Measurements from ENCODE around the gene KLK8. TPM values are rescaled to one million over a fixed set of nuclear protein-coding genes. Genes with fewer than 3 reads are reported as not detected.
"Not testable (repeated sequence)": the region's sequence is repeated elsewhere in the genome, so short reads cannot be mapped to it uniquely, and the experiment has no call there.

KLK8 gene
- total RNA-seq, 4 donors from 2014 or later, result 19.7 to 126 (median 87.2) TPM

DNA sequence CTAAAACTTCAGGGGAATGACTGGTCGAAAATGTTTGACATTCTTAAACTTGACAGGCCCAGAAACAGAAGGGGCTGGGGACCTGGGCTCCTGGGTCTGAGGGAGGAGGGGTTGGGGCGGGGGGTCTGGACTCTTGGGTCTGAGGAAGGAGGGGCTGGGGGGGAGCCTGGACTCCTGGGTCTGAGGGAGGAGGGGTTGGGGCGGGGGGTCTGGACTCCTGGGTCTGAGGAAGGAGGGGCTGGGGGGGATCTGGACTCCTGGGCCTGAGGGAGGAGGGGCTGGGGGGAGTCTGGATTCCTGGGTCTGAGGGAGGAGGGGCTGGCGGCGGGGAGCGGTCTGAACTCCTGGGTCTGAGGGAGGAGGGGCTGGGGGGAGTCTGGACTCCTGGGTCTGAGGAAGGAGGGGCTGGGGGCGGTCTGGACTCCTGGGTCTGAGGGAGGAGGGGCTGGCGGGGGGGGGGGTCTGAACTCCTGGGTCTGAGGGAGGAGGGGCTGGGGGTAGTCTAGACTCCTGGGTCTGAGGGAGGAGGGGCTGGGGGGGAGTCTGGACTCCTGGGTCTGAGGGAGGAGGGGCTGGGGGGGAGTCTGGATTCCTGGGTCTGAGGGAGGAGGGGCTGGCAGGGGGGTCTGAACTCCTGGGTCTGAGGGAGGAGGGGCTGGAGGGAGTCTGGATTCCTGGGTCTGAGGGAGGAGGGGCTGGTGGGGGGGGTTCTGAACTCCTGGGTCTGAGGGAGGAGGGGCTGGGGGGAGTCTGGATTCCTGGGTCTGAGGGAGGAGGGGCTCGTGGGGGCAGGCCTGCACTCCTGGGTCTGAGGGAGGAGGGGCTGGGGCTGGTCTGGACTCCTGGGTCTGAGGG, 26.5 kb downstream of the KLK8 start:
- peaks cover 15% of the 10 kb centered on the region for H3K27me3 ChIP-seq
- 41% methylated on average over 3 of the region's 9 CpGs for WGBS
- H3K4me3 ChIP-seq, result no peak overlapping the region
- H3K27ac ChIP-seq, result no peak overlapping the region
- H3K4me1 ChIP-seq, result peaks cover 18% of the 10 kb centered on the region
- TF ChIP-seq POLR2AphosphoS5 (IDR thresholded peaks at IDR 0.05) (no peak), EP300 (IDR thresholded peaks at IDR 0.05) (no peak), POLR2A (IDR thresholded peaks at IDR 0.05) (no peak)
- TF ChIP-seq, protein P1, sequence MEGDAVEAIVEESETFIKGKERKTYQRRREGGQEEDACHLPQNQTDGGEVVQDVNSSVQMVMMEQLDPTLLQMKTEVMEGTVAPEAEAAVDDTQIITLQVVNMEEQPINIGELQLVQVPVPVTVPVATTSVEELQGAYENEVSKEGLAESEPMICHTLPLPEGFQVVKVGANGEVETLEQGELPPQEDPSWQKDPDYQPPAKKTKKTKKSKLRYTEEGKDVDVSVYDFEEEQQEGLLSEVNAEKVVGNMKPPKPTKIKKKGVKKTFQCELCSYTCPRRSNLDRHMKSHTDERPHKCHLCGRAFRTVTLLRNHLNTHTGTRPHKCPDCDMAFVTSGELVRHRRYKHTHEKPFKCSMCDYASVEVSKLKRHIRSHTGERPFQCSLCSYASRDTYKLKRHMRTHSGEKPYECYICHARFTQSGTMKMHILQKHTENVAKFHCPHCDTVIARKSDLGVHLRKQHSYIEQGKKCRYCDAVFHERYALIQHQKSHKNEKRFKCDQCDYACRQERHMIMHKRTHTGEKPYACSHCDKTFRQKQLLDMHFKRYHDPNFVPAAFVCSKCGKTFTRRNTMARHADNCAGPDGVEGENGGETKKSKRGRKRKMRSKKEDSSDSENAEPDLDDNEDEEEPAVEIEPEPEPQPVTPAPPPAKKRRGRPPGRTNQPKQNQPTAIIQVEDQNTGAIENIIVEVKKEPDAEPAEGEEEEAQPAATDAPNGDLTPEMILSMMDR (IDR thresholded peaks at IDR 0.05), result no peak
- H3K9me3 ChIP-seq, result no peaks in the 10 kb centered on the region
- H3K36me3 ChIP-seq, result no peaks in the 10 kb centered on the region
- DNase-seq (ENCODE audit: low spot score in 2 of 2), result no peak

DNA sequence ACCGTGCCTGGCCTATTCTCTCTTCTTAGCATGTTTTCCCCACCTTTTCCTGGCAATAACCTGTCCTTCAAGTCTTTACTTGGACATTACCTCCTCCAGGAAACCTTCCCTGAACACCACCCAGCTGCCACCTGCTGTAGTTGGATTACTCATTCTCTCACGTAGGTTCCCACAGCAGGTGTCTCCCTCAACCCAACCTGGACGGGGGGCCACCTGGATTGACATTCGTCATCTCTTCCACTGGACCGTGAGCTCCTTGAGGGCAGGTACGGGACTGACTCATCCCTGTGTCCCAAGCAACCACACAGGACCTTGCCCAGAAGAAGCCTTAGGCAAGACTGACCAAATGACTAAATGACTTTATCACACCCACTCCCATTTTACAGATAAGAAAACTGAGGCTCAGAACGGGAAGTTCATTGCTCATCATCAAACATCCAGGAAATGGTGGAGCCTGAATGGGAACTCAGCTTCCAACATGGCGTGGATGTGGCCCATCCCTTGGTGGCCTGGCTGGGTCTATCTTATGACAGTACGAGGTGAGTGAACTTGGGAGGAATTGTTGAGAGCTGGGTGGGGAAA, 28.5 kb downstream of the KLK8 start:
- Histone ChIP-seq H3K27ac (no peak overlapping the region), H3K27me3 (peaks cover 22% of the 10 kb centered on the region), H3K4me1 (peaks cover 17% of the 10 kb centered on the region), H3K9me3 (no peaks in the 10 kb centered on the region), H3K36me3 (no peaks in the 10 kb centered on the region), H3K4me3 (no peak overlapping the region)
- WGBS, result 68% methylated on average over 9 of the region's 9 CpGs
- no peak for TF ChIP-seq POLR2A (IDR thresholded peaks at IDR 0.05)
- no peak for TF ChIP-seq POLR2AphosphoS5 (IDR thresholded peaks at IDR 0.05)
- TF ChIP-seq EP300 (IDR thresholded peaks at IDR 0.05), result no peak
- TF ChIP-seq, protein P1 (IDR thresholded peaks at IDR 0.05), result no peak
- DNase-seq (ENCODE audit: low spot score in 2 of 2), result no peak

DNA sequence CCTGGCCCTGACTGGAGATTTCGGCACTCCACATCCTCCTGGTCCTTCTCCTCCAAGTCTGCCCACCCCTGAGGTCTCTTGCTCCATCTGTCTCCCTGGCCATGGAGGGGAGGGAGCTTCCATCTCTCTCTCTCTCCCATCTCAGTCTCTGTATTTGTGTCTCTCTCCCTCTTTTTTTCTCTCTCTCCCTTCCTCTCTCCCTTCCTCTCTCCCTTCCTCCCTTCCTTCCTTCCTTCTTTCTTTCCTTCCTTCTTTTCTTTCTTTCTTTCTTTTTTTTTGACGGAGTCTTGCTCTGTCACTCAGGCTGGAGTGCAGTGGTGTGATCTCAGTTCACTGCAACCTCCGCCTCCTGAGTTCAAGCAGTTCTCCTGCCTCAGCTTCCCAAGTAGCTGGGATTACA, 31.6 kb downstream of the KLK8 start:
- H3K36me3 ChIP-seq, result not testable (repeated sequence)

DNA sequence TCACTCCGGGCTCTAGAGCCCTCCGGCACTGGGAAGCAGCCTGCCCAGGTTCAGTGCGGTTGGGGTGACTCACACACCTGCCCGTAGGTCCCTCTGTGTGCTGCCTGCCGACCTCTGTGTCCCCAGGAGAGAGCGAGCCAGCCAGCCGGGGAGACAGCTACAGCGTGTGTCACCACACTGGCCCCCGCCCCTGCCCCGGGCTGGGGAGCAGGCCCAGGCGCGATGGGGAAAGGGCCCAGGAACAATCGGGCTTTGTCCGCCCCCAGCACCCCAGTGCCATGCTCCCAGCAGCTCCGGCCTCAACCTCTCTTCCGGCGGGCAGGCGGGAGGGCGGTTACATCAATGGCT, 32.0 kb downstream of the KLK8 start, which contains the start of gene KLK6:
Gene KLK6 (minus strand): TSS at position 179 of the 348 bp plus-strand sequence. CDS start 1,487 bp downstream, outside the sequence.
- H3K27me3 ChIP-seq, result peaks cover 30% of the 10 kb centered on the region
- no peak for DNase-seq (ENCODE audit: low spot score in 2 of 2)

More for the DNA sequence above, 31.6 kb downstream of the KLK8 start:
- 66% methylated on average over 3 of the region's 3 CpGs for WGBS
- Histone ChIP-seq H3K4me1 (peaks cover 11% of the 10 kb centered on the region), H3K27me3 (peaks cover 28% of the 10 kb centered on the region)
- DNase-seq (ENCODE audit: low spot score in 2 of 2); H3K27ac ChIP-seq; H3K9me3 ChIP-seq; H3K4me3 ChIP-seq: not testable (repeated sequence)

DNA sequence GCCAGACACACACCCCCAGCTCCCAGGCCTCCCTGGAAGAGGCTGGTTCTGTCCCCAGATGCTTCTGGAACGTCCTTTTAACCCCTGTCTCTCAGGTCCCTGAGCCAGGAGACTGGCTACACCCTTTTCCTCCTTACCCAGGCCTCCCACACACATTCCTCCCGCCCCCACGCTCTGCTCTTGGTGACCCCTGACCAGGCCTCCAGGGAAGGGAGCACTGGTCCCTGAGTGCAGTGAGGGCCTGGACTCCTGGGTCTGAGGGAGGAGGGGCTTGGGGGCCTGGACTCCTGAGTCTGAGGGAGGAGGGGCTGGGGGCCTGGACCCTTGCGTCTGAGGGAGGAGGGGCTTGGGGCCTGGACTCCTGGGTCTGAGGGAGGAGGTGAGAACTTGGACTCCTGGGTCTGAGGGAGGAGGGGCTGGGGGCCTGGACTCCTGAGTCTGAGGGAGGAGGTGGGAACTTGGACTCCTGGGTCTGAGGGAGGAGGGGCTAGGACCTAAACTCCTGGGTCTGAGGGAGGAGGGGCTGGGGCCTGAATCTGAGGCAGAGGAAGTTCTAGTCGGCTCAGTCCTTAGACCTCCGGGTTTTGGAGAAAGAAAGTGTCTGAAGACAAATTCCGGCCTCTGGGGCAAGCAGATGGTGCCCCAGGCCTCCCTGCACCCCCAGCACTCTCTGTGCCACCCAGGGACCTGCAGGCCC, 32.5 kb downstream of the KLK8 start:
- H3K27ac ChIP-seq, result no peak overlapping the region
- TF ChIP-seq, protein P1 (IDR thresholded peaks at IDR 0.05), result no peak
- TF ChIP-seq POLR2A (IDR thresholded peaks at IDR 0.05) (no peak), POLR2AphosphoS5 (IDR thresholded peaks at IDR 0.05) (no peak), EP300 (IDR thresholded peaks at IDR 0.05) (no peak)
- H3K36me3 ChIP-seq, result no peaks in the 10 kb centered on the region
- peaks cover 30% of the 10 kb centered on the region for H3K27me3 ChIP-seq
- WGBS, result 42% methylated on average over 5 of the region's 7 CpGs
- DNase-seq (ENCODE audit: low spot score in 2 of 2), result no peak
- H3K4me1 ChIP-seq, result peaks cover 11% of the 10 kb centered on the region
- H3K9me3 ChIP-seq, result no peaks in the 10 kb centered on the region
- no peak overlapping the region for H3K4me3 ChIP-seq

More for the DNA sequence above, 32.0 kb downstream of the KLK8 start, which contains the start of gene KLK6:
- Histone ChIP-seq H3K27ac (no peak within 1 kb of the TSS), H3K9me3 (no peaks in the 10 kb centered on the region), H3K4me1 (peaks cover 11% of the 10 kb centered on the region), H3K36me3 (no peaks in the 10 kb centered on the region), H3K4me3 (no peak within 1 kb of the TSS)
- WGBS, result 18% methylated on average over 10 of the region's 19 CpGs
- no peak for TF ChIP-seq POLR2A (IDR thresholded peaks at IDR 0.05)
- TF ChIP-seq POLR2AphosphoS5 (IDR thresholded peaks at IDR 0.05), result no peak
- TF ChIP-seq, protein P1 (IDR thresholded peaks at IDR 0.05), result no peak

All from suprapubic skin (tissue), 4 donors.